PC-9 (cell line): ENCODE measurements around the gene RHCG. TPM values are rescaled to one million over a fixed set of nuclear protein-coding genes. Genes with fewer than 3 reads are reported as not detected.

Source experiments
- BruUV-seq: library from RNA; stranded (reverse); fragments of 400-500 nt; replicated peaks from 2 replicates; lab custom pipeline; 2021; lab: Mats Ljungman, UMichigan
- CTCF ChIA-PET: fragments of 300-600 bp; sonication (Branson Sonifier 250); formaldehyde crosslinking; loops from one replicate; lab custom pipeline; 2022; ENCODE audit warnings: antibody characterized with exemption; lab: Charles Lee
- POLR2A ChIA-PET: fragments of 300-600 bp; sonication (Branson Sonifier 250); formaldehyde crosslinking; loops from one replicate; lab custom pipeline; 2022; ENCODE audit warnings: antibody characterized with exemption; ENCODE audit not compliant: unreplicated experiment; lab: Charles Lee
- DNase-seq, 2 experiments: peaks; one replicate each; pipeline versions ENCODE4 v3.0.0 to v3.0.0-alpha.2; 2015 to 2022; ENCODE audit warnings: mixed read lengths in 1 of 2
- H2AFZ ChIP-seq: fragments of 200-600 bp; sonication (generic); 2 replicates; pipeline ENCODE4 v1.8.1; 2017; ENCODE audit warnings: antibody characterized with exemption
- H3F3A ChIP-seq: fragments of 200-600 bp; sonication (generic); 2 replicates; pipeline ENCODE4 v1.8.1; 2017; ENCODE audit warnings: antibody characterized with exemption, mild to moderate bottlenecking, low read depth; ENCODE audit not compliant: insufficient read depth
- H3K27ac ChIP-seq: fragments of 200-600 bp; sonication (generic); 2 replicates; pipeline ENCODE4 v1.6.1; 2016; ENCODE audit warnings: mixed run types
- H3K27me3 ChIP-seq: fragments of 200-600 bp; sonication (generic); 2 replicates; pipeline ENCODE4 v1.6.1; 2016; ENCODE audit warnings: low read depth, mixed run types; ENCODE audit not compliant: insufficient read depth
- H3K36me3 ChIP-seq: fragments of 200-600 bp; sonication (generic); 2 replicates; pipeline ENCODE4 v1.6.1; 2016; ENCODE audit warnings: low read depth, mixed run types
- H3K4me1 ChIP-seq: fragments of 200-600 bp; sonication (generic); replicated peaks from 2 replicates; pipeline ENCODE4 v1.6.1; 2016; ENCODE audit warnings: mixed run types; ENCODE audit not compliant: insufficient read depth
- H3K4me2 ChIP-seq: fragments of 200-600 bp; sonication (generic); 2 replicates; pipeline ENCODE4 v1.6.1; 2017; ENCODE audit warnings: mixed run types
- H3K4me3 ChIP-seq: fragments of 200-600 bp; sonication (generic); 2 replicates; pipeline ENCODE4 v1.6.1; 2016; ENCODE audit warnings: mixed run types
- H3K79me2 ChIP-seq: fragments of 200-600 bp; sonication (generic); 2 replicates; pipeline ENCODE4 v1.6.1; 2017; ENCODE audit warnings: low read depth, mixed run types
- H3K9me2 ChIP-seq: fragments of 200-600 bp; sonication (generic); 2 replicates; pipeline ENCODE4 v1.8.1; 2017; ENCODE audit warnings: mild to moderate bottlenecking; ENCODE audit not compliant: insufficient read depth
- H3K9me3 ChIP-seq: fragments of 200-600 bp; sonication (generic); 2 replicates; pipeline ENCODE4 v1.8.1; 2016; ENCODE audit warnings: low read depth; ENCODE audit not compliant: insufficient read depth
- H4K20me1 ChIP-seq: fragments of 200-600 bp; sonication (generic); 2 replicates; pipeline ENCODE4 v1.8.1; 2017; ENCODE audit not compliant: insufficient read depth
- EZH2 ChIP-seq: fragments of 200-600 bp; sonication (generic); IDR thresholded peaks from 2 replicates; pipeline ENCODE4 v1.8.0; 2017; ENCODE audit warnings: antibody characterized with exemption, low read depth
- intact Hi-C: fragments of 100-400 bp; cut with micrococcal nuclease; formaldehyde crosslinking; loops from one replicate; pipeline ENCODE4 v1.10.0; 2022; ENCODE audit not compliant: unreplicated experiment
- total RNA-seq: library from RNA; stranded (reverse); gene quantifications from 2 replicates; pipeline ENCODE4 v1.2.3, GENCODE V29; 2021
- TF ChIP-seq, protein P1 (sequence below): fragments of 200-600 bp; sonication (generic); conservative IDR thresholded peaks from 2 replicates; pipeline ENCODE4 v1.6.1; 2017; ENCODE audit warnings: mixed run types, antibody characterized with exemption, mild to moderate bottlenecking, moderate library complexity

RHCG gene
- total RNA-seq, 1 experiment from 2014 or later, result 0.26 TPM

DNA sequence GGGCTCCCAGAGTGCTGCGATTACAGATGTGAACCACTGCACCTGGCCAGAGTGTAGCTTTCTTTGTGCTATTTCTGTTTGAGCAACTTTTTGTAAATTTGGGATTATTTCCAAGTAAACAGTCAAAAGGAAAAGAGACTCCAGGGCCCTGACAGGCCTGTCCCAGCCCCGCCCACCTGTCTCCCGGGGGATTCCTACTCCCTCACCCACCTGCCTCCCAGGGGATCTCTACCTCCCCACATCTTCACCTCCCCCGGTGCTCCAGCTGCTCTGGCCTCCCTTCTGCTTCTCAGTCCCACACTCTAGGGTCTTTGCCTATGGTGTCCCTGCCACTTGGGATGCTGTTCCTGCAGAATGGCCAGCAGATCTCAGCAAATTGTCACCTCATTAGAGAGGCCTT is 7.0 kb downstream of the RHCG start:
- Histone ChIP-seq H3F3A (peaks cover 12% of the 10 kb centered on the region), H2AFZ (no peak overlapping the region), H3K4me2 (no peak overlapping the region), H3K4me3 (no peak overlapping the region), H3K4me1 (peaks cover 12% of the 10 kb centered on the region), H3K9me2 (no peaks in the 10 kb centered on the region), H3K79me2 (no peaks in the 10 kb centered on the region), H3K36me3 (no peaks in the 10 kb centered on the region), H3K9me3 (no peaks in the 10 kb centered on the region), H3K27me3 (no peaks in the 10 kb centered on the region), H4K20me1 (no peaks in the 10 kb centered on the region), H3K27ac (no peak overlapping the region)
- no peak for TF ChIP-seq EZH2
- TF ChIP-seq, protein P1, sequence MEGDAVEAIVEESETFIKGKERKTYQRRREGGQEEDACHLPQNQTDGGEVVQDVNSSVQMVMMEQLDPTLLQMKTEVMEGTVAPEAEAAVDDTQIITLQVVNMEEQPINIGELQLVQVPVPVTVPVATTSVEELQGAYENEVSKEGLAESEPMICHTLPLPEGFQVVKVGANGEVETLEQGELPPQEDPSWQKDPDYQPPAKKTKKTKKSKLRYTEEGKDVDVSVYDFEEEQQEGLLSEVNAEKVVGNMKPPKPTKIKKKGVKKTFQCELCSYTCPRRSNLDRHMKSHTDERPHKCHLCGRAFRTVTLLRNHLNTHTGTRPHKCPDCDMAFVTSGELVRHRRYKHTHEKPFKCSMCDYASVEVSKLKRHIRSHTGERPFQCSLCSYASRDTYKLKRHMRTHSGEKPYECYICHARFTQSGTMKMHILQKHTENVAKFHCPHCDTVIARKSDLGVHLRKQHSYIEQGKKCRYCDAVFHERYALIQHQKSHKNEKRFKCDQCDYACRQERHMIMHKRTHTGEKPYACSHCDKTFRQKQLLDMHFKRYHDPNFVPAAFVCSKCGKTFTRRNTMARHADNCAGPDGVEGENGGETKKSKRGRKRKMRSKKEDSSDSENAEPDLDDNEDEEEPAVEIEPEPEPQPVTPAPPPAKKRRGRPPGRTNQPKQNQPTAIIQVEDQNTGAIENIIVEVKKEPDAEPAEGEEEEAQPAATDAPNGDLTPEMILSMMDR, result no peak
- no TSS peak for BruUV-seq
- ChIA-PET CTCF (no interaction called here), POLR2A (no interaction called here)
- intact Hi-C loops, result no loop called here
- DNase-seq, result no peak

DNA sequence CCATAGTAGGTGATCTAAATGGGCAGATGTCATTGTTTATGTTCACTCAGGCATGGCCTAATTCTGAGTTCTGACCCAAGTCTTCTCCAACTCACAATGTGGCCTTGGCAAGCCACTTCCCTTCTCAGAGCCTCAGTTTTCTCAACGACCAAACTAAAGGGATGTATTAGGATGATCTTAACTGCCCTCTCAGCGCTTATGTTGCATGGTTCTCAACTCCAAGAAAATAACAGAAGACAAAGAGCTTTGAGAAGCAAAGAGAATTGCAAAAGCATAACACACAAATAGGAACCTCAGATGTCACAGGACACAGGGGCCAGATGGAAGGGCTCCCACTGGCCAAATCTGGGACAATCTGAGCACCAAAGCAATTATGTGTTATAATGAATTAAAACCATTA is 8.6 kb downstream of the RHCG start:
- Histone ChIP-seq H3K9me2 (no peaks in the 10 kb centered on the region), H4K20me1 (no peaks in the 10 kb centered on the region), H2AFZ (no peak overlapping the region), H3K27me3 (no peaks in the 10 kb centered on the region), H3K4me1 (peaks cover 12% of the 10 kb centered on the region), H3K27ac (no peak overlapping the region), H3K4me2 (no peak overlapping the region), H3K36me3 (no peaks in the 10 kb centered on the region), H3K9me3 (no peaks in the 10 kb centered on the region), H3F3A (peaks cover 12% of the 10 kb centered on the region), H3K4me3 (no peak overlapping the region), H3K79me2 (no peaks in the 10 kb centered on the region)
- no peak for TF ChIP-seq EZH2
- TF ChIP-seq, protein P1, result no peak
- ChIA-PET POLR2A (no interaction called here), CTCF (no interaction called here)
- no TSS peak for BruUV-seq
- no peak for DNase-seq
- intact Hi-C loops, result no loop called here

DNA sequence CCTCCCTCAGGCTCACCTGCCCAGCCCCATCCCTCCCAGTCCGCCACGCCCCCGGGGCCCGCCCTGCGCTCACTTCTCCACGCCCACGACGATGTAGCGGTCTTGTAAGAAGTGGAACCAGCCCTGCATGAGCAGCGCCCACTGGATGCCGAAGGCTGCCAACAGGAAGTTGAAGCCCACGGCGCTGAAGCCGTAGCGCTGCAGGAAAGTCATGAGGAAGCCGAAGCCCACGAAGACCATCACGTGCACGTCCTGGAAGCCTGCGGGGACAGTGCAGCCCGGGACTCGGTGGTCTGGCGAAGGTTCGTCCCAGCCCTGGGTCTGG is 9.7 kb downstream of the RHCG start:
- peaks cover 18% of the 10 kb centered on the region for H3F3A ChIP-seq
- H2AFZ ChIP-seq, result no peak overlapping the region
- H3K4me3 ChIP-seq, result no peak overlapping the region
- peaks cover 12% of the 10 kb centered on the region for H3K4me1 ChIP-seq
- H3K4me2 ChIP-seq, result no peak overlapping the region
- no peaks in the 10 kb centered on the region for H3K79me2 ChIP-seq
- TF ChIP-seq EZH2, result no peak
- TF ChIP-seq, protein P1, result no peak
- no peak overlapping the region for H3K27ac ChIP-seq
- no peak for DNase-seq
- no TSS peak for BruUV-seq
- H3K27me3 ChIP-seq, result no peaks in the 10 kb centered on the region
- intact Hi-C loops, result no loop called here
- H3K9me3 ChIP-seq, result no peaks in the 10 kb centered on the region
- POLR2A ChIA-PET, result no interaction called here
- no peaks in the 10 kb centered on the region for H3K9me2 ChIP-seq
- H4K20me1 ChIP-seq, result no peaks in the 10 kb centered on the region
- H3K36me3 ChIP-seq, result no peaks in the 10 kb centered on the region
- CTCF ChIA-PET, result no interaction called here
